ENCODE data around the gene MRPL4. TPM values are rescaled to one million over a fixed set of nuclear protein-coding genes. Genes with fewer than 3 reads are reported as not detected.

The MRPL4 gene
- total RNA-seq, 1 experiment from 2014 or later = 112 TPM

- TF ChIP-seq, protein P1, sequence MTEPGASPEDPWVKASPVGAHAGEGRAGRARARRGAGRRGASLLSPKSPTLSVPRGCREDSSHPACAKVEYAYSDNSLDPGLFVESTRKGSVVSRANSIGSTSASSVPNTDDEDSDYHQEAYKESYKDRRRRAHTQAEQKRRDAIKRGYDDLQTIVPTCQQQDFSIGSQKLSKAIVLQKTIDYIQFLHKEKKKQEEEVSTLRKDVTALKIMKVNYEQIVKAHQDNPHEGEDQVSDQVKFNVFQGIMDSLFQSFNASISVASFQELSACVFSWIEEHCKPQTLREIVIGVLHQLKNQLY (CRISPR knock-in tag; IDR thresholded peaks at IDR 0.05) = no peak
- TF ChIP-seq ZNF671 (CRISPR knock-in tag; IDR thresholded peaks at IDR 0.05) (no peak), ZNF219 (CRISPR knock-in tag; IDR thresholded peaks at IDR 0.05; ENCODE audit: borderline replicate concordance) (no peak), FOXK1 (CRISPR knock-in tag; IDR thresholded peaks at IDR 0.05) (peak; percentile 91; the same call in 1 of the 2 replicates), KAT7 (CRISPR knock-in tag; IDR thresholded peaks at IDR 0.05; ENCODE audit: borderline replicate concordance) (peak; percentile 87; the same call in 1 of the 2 replicates), TCF7 (CRISPR knock-in tag; IDR thresholded peaks at IDR 0.05; ENCODE audit: low read depth) (peak; percentile 52; the same call in 1 of the 2 replicates), ZNF232 (CRISPR knock-in tag; IDR thresholded peaks at IDR 0.05) (0 out of 2 replicates have a peak, but pooled peaks have one; percentile 30), ZNF512 (CRISPR knock-in tag; IDR thresholded peaks at IDR 0.05; ENCODE audit: borderline replicate concordance) (no peak), GABPB1 (CRISPR knock-in tag; IDR thresholded peaks at IDR 0.05) (peak; percentile 78), PRDM15 (CRISPR knock-in tag; IDR thresholded peaks at IDR 0.05) (no peak), ATF1 (CRISPR knock-in tag; IDR thresholded peaks at IDR 0.05) (peak; percentile 96; the same call in 1 of the 2 replicates), SMAD4 (CRISPR knock-in tag; IDR thresholded peaks at IDR 0.05) (no peak), TEAD4 (CRISPR knock-in tag; IDR thresholded peaks at IDR 0.05) (no peak; the same call in 1 of the 2 replicates), JAZF1 (CRISPR knock-in tag; IDR thresholded peaks at IDR 0.05) (no peak), ETV6 (CRISPR knock-in tag; IDR thresholded peaks at IDR 0.05) (peak; percentile 77; the same call in 1 of the 2 replicates), NR3C1 (CRISPR knock-in tag; conservative IDR thresholded peaks at IDR 0.05; ENCODE audit: low read depth) (no peak), EMX1 (CRISPR knock-in tag; IDR thresholded peaks at IDR 0.05) (no peak), ZNF396 (CRISPR knock-in tag; IDR thresholded peaks at IDR 0.05; ENCODE audit: borderline replicate concordance) (no peak), ESRRA (CRISPR knock-in tag; IDR thresholded peaks at IDR 0.05; ENCODE audit: borderline replicate concordance) (peak; percentile 89; the same call in 1 of the 2 replicates)
- TF ChIP-seq, protein P2, sequence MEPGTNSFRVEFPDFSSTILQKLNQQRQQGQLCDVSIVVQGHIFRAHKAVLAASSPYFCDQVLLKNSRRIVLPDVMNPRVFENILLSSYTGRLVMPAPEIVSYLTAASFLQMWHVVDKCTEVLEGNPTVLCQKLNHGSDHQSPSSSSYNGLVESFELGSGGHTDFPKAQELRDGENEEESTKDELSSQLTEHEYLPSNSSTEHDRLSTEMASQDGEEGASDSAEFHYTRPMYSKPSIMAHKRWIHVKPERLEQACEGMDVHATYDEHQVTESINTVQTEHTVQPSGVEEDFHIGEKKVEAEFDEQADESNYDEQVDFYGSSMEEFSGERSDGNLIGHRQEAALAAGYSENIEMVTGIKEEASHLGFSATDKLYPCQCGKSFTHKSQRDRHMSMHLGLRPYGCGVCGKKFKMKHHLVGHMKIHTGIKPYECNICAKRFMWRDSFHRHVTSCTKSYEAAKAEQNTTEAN (CRISPR knock-in tag; IDR thresholded peaks at IDR 0.05) = peak; percentile 75; the same call in 1 of the 2 replicates
- TF ChIP-seq, protein P3, sequence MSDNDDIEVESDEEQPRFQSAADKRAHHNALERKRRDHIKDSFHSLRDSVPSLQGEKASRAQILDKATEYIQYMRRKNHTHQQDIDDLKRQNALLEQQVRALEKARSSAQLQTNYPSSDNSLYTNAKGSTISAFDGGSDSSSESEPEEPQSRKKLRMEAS (CRISPR knock-in tag; IDR thresholded peaks at IDR 0.05) = peak; percentile 91
- TF ChIP-seq, protein P4, sequence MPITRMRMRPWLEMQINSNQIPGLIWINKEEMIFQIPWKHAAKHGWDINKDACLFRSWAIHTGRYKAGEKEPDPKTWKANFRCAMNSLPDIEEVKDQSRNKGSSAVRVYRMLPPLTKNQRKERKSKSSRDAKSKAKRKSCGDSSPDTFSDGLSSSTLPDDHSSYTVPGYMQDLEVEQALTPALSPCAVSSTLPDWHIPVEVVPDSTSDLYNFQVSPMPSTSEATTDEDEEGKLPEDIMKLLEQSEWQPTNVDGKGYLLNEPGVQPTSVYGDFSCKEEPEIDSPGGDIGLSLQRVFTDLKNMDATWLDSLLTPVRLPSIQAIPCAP (CRISPR knock-in tag; IDR thresholded peaks at IDR 0.05) = no peak
- TF ChIP-seq, protein P5, sequence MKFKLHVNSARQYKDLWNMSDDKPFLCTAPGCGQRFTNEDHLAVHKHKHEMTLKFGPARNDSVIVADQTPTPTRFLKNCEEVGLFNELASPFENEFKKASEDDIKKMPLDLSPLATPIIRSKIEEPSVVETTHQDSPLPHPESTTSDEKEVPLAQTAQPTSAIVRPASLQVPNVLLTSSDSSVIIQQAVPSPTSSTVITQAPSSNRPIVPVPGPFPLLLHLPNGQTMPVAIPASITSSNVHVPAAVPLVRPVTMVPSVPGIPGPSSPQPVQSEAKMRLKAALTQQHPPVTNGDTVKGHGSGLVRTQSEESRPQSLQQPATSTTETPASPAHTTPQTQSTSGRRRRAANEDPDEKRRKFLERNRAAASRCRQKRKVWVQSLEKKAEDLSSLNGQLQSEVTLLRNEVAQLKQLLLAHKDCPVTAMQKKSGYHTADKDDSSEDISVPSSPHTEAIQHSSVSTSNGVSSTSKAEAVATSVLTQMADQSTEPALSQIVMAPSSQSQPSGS (CRISPR knock-in tag; IDR thresholded peaks at IDR 0.05; ENCODE audit: borderline replicate concordance, low read depth) = no peak
- TF ChIP-seq, protein P6, sequence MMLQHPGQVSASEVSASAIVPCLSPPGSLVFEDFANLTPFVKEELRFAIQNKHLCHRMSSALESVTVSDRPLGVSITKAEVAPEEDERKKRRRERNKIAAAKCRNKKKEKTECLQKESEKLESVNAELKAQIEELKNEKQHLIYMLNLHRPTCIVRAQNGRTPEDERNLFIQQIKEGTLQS (CRISPR knock-in tag; conservative IDR thresholded peaks at IDR 0.05) = no peak
- TF ChIP-seq, protein P7, sequence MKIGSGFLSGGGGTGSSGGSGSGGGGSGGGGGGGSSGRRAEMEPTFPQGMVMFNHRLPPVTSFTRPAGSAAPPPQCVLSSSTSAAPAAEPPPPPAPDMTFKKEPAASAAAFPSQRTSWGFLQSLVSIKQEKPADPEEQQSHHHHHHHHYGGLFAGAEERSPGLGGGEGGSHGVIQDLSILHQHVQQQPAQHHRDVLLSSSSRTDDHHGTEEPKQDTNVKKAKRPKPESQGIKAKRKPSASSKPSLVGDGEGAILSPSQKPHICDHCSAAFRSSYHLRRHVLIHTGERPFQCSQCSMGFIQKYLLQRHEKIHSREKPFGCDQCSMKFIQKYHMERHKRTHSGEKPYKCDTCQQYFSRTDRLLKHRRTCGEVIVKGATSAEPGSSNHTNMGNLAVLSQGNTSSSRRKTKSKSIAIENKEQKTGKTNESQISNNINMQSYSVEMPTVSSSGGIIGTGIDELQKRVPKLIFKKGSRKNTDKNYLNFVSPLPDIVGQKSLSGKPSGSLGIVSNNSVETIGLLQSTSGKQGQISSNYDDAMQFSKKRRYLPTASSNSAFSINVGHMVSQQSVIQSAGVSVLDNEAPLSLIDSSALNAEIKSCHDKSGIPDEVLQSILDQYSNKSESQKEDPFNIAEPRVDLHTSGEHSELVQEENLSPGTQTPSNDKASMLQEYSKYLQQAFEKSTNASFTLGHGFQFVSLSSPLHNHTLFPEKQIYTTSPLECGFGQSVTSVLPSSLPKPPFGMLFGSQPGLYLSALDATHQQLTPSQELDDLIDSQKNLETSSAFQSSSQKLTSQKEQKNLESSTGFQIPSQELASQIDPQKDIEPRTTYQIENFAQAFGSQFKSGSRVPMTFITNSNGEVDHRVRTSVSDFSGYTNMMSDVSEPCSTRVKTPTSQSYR (CRISPR knock-in tag; IDR thresholded peaks at IDR 0.05) = no peak
These were observed at the start of gene MRPL4 (continued) for GRCh38 chr19:10251792-10252694.

Data from WTC11 (cell line).